ENCODE measurements around the gene CLEC11A.
A peak's percentile ranks its signal among the peaks of the same experiment; 100 is the strongest.

CLEC11A gene, protein sequence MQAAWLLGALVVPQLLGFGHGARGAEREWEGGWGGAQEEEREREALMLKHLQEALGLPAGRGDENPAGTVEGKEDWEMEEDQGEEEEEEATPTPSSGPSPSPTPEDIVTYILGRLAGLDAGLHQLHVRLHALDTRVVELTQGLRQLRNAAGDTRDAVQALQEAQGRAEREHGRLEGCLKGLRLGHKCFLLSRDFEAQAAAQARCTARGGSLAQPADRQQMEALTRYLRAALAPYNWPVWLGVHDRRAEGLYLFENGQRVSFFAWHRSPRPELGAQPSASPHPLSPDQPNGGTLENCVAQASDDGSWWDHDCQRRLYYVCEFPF

DNA sequence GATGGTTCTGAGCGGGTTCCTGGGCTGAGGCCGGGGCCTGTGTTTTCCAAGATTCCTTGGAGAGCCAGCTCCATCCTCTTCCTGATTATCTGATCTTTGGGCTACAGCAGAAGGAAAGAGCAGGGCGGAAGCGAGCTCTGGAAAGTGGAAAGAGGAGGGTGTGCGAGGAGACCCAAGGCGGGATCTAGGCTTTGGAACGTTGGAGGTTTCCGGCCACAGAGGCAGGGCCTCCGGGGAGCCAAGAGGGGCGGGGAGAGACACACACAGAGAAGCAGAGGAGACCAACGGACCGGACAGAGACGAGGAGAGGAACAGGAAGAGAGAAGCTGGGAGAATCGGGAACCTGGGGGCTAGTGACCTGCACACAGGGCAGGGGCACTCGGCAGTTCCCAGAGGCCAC, at the start of gene CLEC11A:
Gene CLEC11A, plus strand, starts transcription at position 296 of the 400 bp plus-strand sequence. CDS start 162 bp downstream, outside the sequence.
- peak; percentile 78 for DNase-seq (ENCODE audit: low spot score)

DNA sequence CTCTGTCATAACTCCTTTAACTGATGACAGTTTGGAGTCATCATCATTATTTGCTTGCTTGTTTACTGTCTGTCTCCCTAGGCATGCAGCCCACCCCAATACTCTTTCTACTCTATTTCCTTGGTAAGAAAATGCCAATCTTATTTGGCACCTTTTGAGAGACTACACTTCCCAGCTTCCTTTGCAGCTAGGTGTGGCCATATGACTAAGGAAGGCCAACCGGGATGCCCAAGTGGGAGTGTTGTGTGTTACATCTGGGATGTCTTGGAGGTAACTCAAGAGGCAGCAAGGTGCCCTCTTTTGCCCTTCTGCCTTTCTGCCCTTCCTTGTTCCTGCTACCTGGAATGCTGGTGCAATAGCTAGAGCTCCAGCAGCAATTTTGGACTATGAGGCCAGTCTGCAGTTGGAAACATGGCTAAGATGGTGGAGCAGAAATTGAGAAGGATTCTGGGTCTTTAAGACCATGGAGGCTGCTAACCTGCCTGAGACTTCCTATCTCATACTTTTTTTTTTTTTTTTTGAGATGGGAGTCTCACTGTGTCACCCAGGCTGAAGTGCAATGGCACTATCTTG, 46.5 kb upstream of the CLEC11A start:
- DNase-seq (ENCODE audit: low spot score) = no peak

DNA sequence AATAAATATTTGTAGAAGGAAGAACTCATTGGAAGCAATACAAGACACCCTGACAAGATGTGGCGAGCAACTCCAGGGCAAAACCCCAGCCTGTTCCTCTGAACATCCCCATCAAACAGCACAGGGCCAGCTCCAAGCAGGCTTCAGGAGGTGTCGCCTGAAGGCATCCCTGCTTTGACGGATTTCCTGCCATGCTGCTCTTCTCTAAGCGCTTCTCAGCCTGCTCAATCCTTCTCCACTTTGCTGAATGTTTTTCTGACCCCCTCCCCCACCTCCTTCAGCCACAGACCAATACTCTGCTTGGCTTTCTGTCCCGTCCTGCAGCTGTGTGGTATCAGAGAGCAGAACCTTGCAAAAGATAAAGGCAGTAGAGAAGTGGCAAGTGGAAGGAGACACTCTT, 45.5 kb upstream of the CLEC11A start:
- no peak for DNase-seq (ENCODE audit: low spot score)

DNA sequence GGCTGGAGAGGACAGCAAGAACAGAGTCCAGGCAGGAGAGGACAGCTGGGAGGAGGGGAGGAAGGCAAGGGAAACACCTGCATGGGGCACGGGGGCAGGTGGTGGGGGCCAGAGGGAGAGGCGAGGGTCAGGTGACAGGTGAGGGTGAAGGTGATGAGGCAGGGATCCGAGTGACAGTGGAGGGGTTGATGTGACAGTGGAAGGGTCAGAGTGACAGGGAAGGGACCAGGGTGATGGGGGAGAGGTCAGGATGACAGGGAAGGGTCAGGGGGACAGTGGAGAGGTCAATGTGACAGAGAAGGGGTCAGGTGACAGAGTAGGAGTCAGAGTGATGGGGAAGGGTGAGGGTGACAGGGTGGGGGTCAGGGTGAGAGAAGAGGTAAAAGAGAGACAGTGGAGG, 44.8 kb upstream of the CLEC11A start:
- DNase-seq (ENCODE audit: low spot score) = no peak

DNA sequence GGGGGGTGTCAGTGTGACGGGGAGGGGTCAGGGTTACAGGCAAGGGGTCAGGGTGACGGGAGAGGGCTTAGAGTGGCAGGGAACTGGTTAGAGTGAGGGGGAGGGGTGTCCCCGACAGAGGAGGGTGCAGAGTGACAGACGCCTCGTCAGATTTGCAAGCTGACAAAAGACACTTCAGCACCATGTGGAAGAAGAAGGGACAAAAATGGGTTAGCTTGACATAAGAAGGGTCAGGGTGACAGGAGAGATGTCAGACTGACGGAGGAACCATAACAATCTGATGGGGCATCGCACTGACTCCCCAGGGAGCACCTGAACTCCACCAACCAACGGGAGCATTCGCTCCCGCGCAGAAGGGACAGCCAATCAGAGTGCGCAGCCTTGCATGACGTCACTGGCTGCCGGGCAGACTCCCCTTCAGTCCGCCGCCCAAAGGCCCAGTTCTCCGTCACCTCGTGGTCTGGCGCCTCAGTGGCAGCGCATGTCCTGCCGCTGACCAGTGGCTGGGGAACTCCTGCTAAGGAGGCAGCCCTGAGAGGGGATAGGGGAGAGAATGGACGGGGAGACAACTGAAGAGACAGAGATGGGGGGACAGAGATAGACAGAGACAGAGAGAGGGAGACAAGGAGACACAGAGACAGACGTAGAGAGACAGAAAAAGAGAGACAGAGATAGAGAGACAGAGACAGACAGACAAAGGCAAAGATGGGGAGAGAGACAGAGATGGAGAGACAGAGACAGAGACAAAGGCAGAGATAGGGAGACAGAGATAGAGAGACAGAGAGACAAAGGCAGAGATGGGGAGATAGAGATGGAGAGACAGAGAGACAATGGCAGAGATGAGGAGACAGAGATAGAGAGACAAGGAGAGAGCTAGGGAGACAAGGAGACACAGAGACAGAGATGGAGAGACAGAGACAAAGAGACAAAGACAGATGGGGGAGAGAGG, 43.7 kb upstream of the CLEC11A start:
- peak; percentile 98 for DNase-seq (ENCODE audit: low spot score)

DNA sequence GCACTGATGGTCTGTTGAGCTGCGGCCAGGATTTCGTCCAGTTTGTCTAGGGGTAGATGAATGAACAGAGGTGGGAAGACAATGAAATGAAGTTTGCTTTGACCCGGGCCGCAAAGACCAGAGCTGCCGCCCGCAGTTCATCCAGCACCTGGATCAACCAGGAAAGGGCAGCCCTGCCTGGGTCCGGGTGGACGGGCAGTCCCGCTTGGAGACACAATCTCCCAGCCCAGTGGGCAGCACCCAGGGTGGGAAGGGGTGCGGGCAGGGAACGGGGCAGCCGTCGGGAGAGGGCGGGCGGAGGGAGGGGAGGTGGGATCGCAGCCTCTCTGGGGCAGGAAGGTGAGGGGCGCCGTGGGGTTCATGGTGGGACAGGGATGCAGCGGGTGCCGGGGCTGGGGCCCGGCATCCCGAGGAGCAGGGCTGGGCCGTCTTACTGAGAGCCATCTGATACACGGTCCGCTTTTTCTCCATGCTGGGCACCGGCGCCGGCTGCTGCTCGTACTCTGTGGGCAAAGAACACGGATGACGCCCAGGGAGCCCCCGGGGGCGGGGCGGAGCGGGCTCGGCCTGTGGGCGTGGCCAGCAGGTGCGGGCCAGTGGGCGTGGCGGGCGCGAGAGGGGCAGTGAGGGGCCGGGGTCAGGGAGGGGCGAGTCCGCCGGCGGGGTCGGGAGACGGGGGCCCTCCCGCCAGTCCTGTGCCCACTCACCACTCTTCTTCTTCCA, 36.7 kb upstream of the CLEC11A start:
- no peak for DNase-seq (ENCODE audit: low spot score)

DNA sequence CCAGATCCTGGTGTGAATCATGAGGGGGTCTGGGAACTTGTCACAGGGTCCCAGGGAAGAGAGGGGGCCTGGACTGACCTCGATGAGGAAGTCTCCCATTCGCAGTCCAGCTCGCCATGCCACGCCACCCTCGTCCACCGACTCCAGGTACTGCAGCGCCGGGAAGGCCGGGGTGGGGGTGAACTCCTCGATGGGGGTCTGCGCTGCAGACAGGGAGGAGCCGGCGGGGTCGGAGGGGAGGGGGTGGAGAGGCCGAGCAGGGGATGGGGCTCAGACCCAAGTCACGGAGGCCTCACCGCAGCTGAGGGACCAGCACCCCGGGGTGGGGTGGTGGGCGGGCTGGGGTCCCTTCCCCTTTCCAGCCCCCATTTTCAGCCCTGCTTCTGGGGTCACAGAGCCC, 34.4 kb upstream of the CLEC11A start:
- no peak for DNase-seq (ENCODE audit: low spot score)

DNA sequence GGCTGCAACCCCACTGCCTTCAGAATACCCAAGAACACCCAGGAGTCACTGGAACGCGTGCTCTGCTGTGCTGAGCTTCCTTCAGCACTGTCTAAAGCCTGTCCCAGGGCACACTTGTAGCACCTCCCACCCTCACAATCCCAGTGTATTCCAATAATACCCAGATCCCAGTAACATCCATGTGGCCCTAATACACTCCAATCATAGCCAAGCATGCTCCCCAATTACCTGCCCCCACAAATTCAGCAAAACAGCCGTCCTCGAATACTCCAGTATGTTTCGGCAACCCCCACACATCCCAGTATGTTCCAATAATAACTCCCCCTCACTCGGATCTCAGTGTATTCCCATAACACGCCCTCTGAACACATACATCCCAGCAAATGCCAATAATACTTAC, 32.7 kb upstream of the CLEC11A start:
- no peak for DNase-seq (ENCODE audit: low spot score)

DNA sequence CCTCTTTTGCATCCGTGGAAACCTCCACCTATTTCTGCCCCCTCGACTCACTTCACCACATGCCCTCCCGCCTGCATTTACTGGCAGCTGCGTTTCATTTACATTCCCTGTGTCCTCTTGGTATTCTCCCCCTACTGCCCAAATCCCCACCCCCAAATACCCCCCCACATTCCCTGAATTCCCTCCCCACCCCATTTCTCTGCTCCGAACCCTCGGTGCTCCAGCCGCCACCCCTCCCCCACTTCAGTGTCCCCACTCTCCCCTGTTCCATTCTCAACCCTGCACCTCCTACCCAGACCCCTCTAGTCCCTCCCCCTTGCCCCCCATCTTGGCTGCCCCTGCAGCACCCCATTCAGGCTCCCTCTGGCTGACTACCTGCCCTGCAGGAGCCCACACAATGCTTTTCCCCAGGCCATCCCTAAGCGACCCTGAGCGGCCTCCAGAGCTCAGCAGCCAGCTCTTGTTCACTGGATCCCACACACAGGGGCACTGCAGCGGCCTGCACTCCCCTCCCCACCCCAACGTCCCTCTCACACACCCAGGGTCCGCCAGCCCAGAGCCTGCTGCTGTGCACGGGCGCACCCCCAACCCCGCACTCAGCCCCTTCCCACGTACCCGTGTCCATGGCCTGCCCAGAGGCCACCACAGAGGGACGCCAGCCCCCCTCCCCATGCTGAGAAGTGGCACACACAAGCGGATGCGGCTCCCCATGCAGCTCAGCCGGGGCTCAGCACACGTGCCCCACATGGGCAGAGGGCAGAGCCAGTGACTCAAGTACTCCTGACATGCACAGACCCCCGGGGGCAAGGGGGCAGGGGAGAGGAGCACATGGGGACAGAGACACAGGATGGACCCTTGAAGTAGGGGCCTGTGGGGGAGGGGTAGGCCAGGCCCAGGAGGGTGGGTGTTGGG, 29.8 kb upstream of the CLEC11A start:
- no peak for DNase-seq (ENCODE audit: low spot score)

DNA sequence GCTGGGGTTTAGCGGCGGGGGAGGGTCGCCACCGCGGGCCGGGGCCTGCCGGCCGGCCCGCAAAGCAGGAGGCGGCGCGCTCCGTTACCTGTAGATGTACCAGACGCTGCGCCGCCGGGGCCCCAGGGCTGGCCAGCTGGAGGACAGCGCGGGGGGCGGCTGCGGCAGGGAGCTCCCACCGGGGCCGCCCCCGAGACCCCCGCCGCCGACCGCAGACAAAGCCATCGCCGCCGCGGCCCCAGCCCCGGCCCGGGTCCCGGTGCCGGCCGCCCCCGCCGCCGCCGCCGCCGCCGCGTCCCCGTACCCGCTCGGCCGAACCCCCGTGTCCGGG, 28.4 kb upstream of the CLEC11A start:
- DNase-seq (ENCODE audit: low spot score) = no peak

DNA sequence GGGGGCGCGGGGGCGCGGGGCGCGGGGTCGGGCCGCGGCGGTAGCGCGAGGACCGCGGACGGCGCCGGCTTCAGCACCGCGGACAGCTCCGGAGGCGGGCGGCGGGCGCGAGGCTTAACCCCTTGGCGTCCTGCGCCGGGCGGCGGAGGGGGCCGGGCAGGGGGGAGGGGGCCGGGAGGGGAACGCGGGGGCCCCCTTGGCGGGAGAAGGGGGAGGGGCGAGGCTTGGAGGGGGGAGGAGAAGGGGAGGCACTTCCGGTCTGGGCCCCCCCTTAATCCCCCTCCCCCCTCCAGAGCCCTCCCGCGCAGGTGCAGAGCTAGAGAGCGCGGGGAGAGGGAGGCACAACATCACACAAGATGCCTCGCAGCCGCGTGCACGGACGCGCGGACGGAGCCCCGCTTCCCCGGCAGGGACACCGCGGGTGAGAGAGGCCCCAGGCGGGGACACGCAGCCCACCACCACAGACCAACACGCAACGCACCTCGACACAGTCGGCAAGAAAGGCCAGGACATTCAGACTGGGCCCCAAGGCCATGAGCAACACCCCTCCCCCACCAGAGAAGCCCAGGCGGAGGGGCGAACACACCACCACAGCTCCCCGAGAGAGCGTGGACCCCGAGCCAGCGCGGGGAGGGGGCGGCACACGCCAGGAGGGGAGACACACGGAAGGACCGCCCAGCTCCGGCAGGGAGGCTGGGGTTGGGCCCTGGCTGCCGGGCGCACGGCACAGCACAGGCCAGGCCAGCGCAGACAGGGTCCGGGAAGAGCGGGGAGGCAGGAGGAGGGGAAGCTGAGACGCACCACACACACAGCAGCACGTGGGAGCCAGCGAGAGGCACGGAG, 27.7 kb upstream of the CLEC11A start:
- peak; percentile 51 for DNase-seq (ENCODE audit: low spot score)

DNA sequence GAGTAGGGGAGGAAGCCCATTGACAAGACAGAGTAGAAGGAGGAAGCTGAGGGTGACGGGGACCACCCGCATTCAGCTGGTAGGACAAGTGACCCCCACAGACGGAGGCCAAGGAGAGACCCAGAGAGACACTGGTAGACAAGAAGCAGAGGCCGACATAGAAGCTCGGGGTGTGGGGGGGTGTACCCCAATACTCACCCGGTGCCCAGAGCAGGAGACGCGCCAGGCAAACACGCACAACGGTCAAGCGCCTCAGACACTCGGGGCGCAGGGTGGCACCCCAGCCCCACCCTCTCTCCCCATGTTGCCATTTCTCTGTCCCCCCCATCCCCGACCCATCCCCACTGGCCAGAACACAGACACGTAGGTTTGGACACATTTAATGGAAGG, 27.1 kb upstream of the CLEC11A start:
- DNase-seq (ENCODE audit: low spot score) = no peak

DNA sequence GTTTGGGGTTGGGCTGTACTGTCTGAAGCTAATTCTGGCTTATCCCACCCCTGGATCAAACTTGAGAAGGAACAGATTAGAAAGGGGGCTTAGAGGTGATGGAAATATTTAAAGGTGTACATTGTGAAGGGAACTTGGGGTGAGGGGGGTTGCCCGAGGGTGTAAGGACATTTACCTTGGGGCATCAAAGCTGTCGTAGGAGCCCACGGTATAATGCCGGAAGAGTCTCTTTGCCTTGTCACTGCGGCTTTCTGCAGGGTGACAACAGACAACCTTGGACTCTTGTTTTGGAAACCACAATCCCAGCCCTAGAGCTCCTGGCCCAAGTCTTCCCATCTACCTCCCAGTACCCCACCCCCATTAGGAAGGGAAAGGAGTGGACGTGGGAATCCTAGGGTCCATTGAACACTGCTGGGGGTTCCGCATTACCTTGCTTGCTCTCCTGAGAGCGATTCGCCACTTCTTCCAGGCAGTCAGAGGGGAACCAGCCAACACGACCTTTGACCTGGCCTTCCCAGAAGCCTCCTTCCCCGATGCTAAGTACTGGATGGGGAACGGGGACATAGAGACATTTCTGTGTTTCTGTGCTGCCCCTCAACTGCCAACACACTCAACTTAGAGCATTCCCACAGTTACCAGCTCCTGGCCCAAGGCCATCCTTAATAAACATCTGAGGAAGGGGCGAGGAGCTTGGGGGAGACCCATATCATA, 25.6 kb upstream of the CLEC11A start:
- no peak for DNase-seq (ENCODE audit: low spot score)

DNA sequence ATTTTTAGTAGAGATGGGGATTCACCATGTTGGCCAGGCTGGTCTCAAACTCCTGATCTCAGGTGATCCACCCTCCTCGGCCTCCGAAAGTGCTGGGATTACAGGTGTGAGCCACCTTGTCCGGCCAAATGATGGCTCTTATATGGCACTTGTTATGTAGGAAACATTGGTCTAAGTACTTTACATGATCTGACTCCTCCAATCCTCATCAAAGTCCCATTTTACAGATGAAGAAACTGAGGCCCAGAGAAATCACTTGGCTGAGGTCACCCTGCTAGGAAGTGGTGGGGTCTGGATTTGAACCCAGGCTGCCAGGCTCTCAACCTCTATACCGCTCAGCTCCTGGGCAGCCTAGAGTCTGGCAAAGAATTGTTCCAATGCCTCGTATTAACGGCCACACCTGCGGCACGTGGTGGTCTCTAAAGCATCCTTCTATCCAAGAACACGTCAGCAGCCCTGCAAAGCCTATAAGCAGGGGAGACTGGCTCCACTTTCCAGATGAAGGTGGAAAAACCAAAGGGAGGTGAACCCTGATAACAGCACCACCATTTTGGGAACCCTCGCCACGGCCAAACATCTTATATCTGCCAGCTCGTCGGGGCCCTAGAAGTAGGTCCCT, 21.7 kb upstream of the CLEC11A start:
- DNase-seq (ENCODE audit: low spot score) = no peak

DNA sequence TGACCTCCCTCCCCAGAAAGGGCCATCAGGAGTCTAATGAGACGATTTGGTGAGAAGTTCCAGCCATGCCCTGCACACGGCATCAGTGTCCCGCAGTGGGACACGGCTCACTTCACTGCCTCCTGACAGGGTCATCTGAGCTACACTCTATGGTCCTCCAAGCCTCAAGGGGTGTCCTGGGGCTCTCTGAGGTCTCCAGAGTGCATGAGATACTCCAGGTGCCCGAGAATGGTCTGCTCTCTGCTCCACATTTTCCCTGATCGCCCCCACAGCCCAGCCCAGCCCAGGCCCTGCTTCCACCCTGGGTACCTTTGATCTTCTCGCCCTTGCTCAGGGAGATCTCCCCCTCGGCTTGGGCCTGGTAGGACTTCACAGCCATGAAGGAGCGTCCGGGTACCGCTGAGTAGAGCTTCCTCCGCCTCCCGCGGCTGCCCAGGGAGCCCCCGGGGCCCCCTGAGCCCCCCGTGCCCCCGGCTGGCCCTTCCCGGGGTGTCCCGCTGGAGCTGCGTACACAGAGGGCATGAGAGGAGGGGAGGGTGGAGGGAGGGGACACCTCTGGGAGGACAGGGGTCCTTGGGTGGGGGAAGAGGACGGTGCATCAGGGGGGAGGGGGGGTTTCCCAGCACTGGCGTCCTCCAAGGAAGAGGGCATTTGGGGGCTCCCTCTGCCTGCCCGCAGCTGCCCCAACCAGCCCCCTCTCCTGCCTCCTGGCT, 20.9 kb upstream of the CLEC11A start:
- DNase-seq (ENCODE audit: low spot score) = no peak

DNA sequence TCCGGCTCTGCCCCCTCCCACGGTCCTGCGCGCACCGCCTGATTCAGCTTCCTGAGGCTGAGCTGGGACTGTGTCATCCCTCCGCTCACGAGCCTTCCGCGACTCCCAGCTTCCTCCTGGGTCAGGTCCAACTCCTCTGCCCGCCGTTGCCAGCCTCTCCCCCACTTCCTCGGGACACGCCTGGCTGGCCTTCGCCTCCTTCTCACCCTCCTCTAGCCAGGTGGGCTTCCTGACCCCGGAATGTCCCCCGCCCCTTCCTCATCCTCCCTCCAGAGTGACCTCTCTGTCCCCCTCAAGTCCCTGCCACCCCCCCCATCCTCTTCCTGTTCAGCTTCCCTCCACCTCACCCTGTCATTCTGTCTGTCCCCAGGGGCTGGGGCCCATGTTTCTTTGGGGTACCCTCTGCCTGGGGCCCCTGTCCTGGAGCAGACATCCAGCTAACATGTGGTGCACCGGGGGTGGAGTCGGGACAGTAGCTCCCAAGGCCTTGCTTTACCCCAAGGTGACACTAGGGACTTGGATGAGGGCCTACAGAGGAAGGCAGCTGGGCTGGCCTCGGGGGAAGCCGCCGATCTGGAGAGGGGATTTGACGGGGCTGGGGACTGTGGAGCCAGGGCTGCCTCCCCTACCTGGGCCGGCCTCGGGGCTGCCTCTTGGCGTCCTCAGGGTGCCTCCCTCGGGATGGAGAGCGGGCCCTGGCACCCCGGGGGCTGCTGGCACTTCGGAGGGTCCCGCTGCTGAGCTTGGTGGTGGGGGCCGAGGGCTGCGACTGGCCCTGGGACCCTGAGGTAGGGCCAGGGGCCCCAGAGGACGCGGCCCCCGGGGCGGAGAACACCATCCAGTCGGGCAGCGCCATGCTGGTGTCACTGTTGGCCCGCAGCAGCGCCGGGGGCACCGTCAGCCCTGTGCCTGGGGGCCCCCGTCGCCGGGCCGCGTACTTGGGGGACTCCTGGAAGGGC, 20.0 kb upstream of the CLEC11A start:
- no peak for DNase-seq (ENCODE audit: low spot score)

All from AG08395 (cell line).